ENCODE results near the gene ITGB5. TPM values are rescaled to one million over a fixed set of nuclear protein-coding genes. Genes with fewer than 3 reads are reported as not detected.

ITGB5 gene, protein sequence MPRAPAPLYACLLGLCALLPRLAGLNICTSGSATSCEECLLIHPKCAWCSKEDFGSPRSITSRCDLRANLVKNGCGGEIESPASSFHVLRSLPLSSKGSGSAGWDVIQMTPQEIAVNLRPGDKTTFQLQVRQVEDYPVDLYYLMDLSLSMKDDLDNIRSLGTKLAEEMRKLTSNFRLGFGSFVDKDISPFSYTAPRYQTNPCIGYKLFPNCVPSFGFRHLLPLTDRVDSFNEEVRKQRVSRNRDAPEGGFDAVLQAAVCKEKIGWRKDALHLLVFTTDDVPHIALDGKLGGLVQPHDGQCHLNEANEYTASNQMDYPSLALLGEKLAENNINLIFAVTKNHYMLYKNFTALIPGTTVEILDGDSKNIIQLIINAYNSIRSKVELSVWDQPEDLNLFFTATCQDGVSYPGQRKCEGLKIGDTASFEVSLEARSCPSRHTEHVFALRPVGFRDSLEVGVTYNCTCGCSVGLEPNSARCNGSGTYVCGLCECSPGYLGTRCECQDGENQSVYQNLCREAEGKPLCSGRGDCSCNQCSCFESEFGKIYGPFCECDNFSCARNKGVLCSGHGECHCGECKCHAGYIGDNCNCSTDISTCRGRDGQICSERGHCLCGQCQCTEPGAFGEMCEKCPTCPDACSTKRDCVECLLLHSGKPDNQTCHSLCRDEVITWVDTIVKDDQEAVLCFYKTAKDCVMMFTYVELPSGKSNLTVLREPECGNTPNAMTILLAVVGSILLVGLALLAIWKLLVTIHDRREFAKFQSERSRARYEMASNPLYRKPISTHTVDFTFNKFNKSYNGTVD
- total RNA-seq (56.9 and 107 TPM in 2 replicates), polyA plus RNA-seq (54.3 and 83.4 TPM in 2 replicates)

DNA sequence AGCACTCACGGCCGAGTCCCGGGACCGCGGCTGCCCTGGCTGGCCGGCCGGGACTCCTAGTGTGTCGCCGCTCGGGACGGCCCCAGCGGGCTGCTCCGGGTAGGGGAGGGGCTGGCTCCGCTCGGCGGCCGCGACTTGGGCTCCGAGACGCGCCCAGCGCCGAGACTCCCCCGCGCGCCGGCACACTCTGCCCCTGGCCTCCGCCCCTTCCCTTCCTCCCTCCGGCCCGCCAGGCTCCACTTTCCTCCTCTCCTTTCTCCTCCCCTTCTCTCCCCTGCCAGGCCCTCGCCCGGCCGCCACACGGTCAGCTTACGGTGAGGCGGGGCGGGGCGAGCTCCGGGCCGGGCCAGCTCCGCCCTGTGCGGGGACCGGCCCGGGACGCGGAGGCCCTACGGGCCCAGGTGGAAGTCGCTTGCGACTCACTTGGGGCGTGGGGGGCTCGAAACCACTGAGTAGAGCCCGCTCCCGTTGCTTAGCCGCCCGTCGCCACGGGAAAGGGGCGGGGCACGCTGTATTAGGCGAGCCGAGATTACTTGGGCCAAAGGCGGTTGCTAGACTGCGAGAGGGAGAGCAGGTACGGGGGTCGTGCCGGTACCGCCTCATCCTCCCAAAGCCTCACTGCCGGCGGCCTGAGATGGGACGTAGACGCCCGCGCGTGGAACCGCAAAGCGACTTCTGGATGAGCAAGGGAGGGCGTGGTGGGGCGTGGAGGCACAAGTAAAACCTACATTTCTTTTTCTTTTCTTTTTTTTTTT is at the start of gene ITGB5:
TSS of gene ITGB5 (minus strand) at position 189 of the 755 bp plus-strand sequence. CDS start 365 bp downstream, outside the sequence.
- Histone ChIP-seq H3K36me3 (no peaks in the 10 kb centered on the region), H3K4me1 (ENCODE audit: low read depth) (peaks cover 6% of the 10 kb centered on the region), H3K4me3 (peak within 1 kb of the TSS; percentile 96), H3K27me3 (no peaks in the 10 kb centered on the region), H3K9me3 (ENCODE audit: low read depth) (no peaks in the 10 kb centered on the region), H3K27ac (peak within 1 kb of the TSS; percentile 32)
- DNase-seq (ENCODE audit: low read depth in 1 of 2, low spot score in 1 of 2), result peak; percentile 89 to 90
- TF ChIP-seq, protein P1, sequence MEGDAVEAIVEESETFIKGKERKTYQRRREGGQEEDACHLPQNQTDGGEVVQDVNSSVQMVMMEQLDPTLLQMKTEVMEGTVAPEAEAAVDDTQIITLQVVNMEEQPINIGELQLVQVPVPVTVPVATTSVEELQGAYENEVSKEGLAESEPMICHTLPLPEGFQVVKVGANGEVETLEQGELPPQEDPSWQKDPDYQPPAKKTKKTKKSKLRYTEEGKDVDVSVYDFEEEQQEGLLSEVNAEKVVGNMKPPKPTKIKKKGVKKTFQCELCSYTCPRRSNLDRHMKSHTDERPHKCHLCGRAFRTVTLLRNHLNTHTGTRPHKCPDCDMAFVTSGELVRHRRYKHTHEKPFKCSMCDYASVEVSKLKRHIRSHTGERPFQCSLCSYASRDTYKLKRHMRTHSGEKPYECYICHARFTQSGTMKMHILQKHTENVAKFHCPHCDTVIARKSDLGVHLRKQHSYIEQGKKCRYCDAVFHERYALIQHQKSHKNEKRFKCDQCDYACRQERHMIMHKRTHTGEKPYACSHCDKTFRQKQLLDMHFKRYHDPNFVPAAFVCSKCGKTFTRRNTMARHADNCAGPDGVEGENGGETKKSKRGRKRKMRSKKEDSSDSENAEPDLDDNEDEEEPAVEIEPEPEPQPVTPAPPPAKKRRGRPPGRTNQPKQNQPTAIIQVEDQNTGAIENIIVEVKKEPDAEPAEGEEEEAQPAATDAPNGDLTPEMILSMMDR (IDR thresholded peaks at IDR 0.05; ENCODE audit: low read depth, low read length), result no peak

DNA sequence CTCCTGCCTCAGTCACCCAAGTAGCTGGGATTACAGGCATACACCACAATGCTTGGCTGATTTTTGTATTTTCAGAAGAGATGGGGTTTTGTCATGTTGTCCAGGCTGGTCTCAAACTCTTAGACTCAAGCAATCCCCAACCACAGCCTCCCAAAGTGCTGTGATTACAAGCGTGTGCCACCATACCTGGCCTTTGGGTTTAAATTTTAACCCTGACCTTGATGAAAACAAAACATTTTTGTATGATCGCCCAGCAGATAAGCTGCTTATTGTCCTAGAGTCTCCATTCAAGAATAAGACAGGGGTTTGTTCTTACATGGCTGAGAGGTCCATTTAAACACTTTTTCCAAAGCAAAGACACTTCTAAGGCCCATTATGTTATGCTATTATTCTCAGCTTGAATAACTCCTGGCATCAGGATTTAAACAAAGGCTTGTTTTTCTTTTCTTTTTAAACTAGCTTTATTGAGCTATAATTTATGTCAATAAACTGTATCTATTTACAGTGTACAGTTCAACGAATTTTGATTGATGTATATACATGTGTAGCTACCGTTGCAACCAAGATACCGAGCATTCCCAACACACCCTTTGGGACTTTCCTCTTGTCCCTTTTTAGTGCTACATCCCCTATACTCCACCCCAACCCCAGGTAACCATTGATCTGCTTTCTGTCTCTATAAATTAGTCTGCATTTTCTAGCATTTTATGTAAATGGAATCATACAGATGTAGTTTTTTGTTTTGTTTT is 48.8 kb upstream of the ITGB5 start:
- TF ChIP-seq, protein P1 (IDR thresholded peaks at IDR 0.05; ENCODE audit: low read depth, low read length), result no peak
- no peak for DNase-seq (ENCODE audit: low read depth in 1 of 2, low spot score in 1 of 2)
- Histone ChIP-seq H3K9me3 (ENCODE audit: low read depth) (no peaks in the 10 kb centered on the region), H3K36me3 (no peaks in the 10 kb centered on the region), H3K4me3 (no peak overlapping the region), H3K27ac (no peak overlapping the region), H3K4me1 (ENCODE audit: low read depth) (no peaks in the 10 kb centered on the region), H3K27me3 (no peaks in the 10 kb centered on the region)

DNA sequence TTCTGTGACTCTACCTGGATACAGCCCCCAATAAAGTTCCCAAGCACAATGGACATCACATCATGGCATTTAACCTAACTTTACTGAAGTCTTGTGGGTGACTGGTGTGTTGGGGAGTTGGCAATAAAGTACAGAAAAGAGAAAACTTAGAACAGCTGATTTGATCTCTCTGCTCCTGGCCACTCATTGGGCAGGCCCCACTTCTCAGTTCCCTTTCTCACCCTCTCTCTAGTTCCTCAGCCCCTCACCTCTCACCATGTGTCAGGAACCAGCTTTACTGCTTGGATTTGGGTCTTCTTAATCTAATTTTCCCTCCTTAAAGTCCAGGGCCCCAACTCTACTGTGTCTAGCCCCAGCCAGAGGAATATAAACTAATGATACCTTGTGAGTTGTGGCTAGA is 48.1 kb upstream of the ITGB5 start:
- Histone ChIP-seq H3K4me1 (ENCODE audit: low read depth) (no peaks in the 10 kb centered on the region), H3K27me3 (no peaks in the 10 kb centered on the region), H3K4me3 (no peak overlapping the region), H3K9me3 (ENCODE audit: low read depth) (no peaks in the 10 kb centered on the region), H3K27ac (no peak overlapping the region), H3K36me3 (no peaks in the 10 kb centered on the region)
- TF ChIP-seq, protein P1 (IDR thresholded peaks at IDR 0.05; ENCODE audit: low read depth, low read length), result no peak
- DNase-seq (ENCODE audit: low read depth in 1 of 2, low spot score in 1 of 2), result no peak

DNA sequence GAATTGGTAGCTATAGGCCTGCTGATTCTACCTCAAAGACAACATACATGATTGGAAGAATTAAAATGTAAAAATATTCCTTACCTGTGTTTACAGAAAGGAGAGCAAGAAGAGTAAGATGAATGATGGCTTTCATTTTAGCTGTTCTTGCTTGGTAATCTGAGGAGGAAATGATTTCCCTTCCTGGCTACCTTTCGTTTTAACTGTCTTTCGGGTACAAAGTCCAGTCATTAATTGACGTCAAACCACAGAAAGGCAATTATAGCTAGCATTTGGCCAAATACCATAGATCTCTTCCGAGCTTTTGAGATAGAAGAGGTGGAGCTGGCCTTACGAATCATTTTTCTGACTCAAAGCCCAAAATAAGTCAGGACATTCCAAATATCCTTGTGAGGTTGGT is 47.4 kb upstream of the ITGB5 start, which contains the start of gene MUC13:
TSS of gene MUC13 (minus strand) at position 175 of the 400 bp plus-strand sequence. CDS start at position 136, 39 bp downstream.
- DNase-seq (ENCODE audit: low read depth in 1 of 2, low spot score in 1 of 2), result no peak
- TF ChIP-seq, protein P1 (IDR thresholded peaks at IDR 0.05; ENCODE audit: low read depth, low read length), result no peak
- H3K27me3 ChIP-seq, result no peaks in the 10 kb centered on the region
- no peak within 1 kb of the TSS for H3K4me3 ChIP-seq
- H3K9me3 ChIP-seq (ENCODE audit: low read depth), result no peaks in the 10 kb centered on the region
- H3K36me3 ChIP-seq, result no peaks in the 10 kb centered on the region
- no peaks in the 10 kb centered on the region for H3K4me1 ChIP-seq (ENCODE audit: low read depth)
- no peak within 1 kb of the TSS for H3K27ac ChIP-seq
